SK-N-MC (cell line): ENCODE data around the gene TET2.

Experiments
- EZH2 ChIP-seq: fragments of 200-600 bp; sonication (generic); IDR thresholded peaks from one replicate; pipeline ENCODE4 v1.6.1; 2017; ENCODE audit warnings: antibody characterized with exemption
- FOXP2 ChIP-seq: optimal IDR thresholded peaks from 2 replicates; pipeline ENCODE3; 2011; ENCODE audit warnings: mild to moderate bottlenecking, moderate library complexity; ENCODE audit not compliant: insufficient read depth; ENCODE audit errors: extremely low read length, control extremely low read depth
- POLR2AphosphoS5 ChIP-seq: IDR thresholded peaks from 2 replicates; pipeline ENCODE4 v1.6.1; 2012; ENCODE audit warnings: mild to moderate bottlenecking, low read depth, low read length, borderline replicate concordance

- TF ChIP-seq EZH2 (no peak), POLR2AphosphoS5 (no peak; the same call in 1 of the 2 replicates), FOXP2 (no peak)
Measured at GRCh38 chr4:105147553-105148161, 981 bp downstream of the TET2 start.
